BE2C (cell line): ENCODE results near the gene CDH4.

Experiments
- DNase-seq: peaks from one replicate; pipeline ENCODE4 v3.0.0-alpha.2; 2020
- H3K27me3 ChIP-seq: fragments of 250-450 bp; sonication (Bioruptor Pico); 2 replicates; pipeline ENCODE4 v1.5.1; 2020; ENCODE audit warnings: mild to moderate bottlenecking
- H3K36me3 ChIP-seq: fragments of 250-450 bp; sonication (Bioruptor Pico); 2 replicates; pipeline ENCODE4 v1.5.1; 2020; ENCODE audit warnings: mild to moderate bottlenecking
- H3K4me1 ChIP-seq: fragments of 250-450 bp; sonication (Bioruptor Pico); 2 replicates; pipeline ENCODE4 v1.5.1; 2020
- H3K4me3 ChIP-seq: 2 replicates; pipeline ENCODE4 v1.5.1; 2011; ENCODE audit warnings: low read depth, low read length
- H3K9me3 ChIP-seq: fragments of 250-450 bp; sonication (Bioruptor Pico); 2 replicates; pipeline ENCODE4 v1.5.1; 2020
- CTCF ChIP-seq: IDR thresholded peaks from 2 replicates; pipeline ENCODE4 v1.5.1; 2012; ENCODE audit warnings: mild to moderate bottlenecking, low read depth, low read length

CDH4 gene

GRCh38 chr20:61311656-61312387, 59.8 kb downstream of the CDH4 start:
- Histone ChIP-seq H3K9me3 (no peaks in the 10 kb centered on the region; the same call in 1 of the 2 replicates), H3K36me3 (no peaks in the 10 kb centered on the region), H3K4me1 (no peaks in the 10 kb centered on the region), H3K27me3 (no peaks in the 10 kb centered on the region), H3K4me3 (no peak overlapping the region)
- no peak for TF ChIP-seq CTCF
- DNase-seq, result no peak

- Histone ChIP-seq H3K9me3 (no peaks in the 10 kb centered on the region; the same call in 1 of the 2 replicates), H3K4me1 (no peaks in the 10 kb centered on the region), H3K27me3 (no peaks in the 10 kb centered on the region), H3K36me3 (no peaks in the 10 kb centered on the region), H3K4me3 (no peak overlapping the region)
- no peak for DNase-seq
- TF ChIP-seq CTCF, result no peak
Observed at GRCh38 chr20:61312925-61313324, 60.9 kb downstream of the CDH4 start.

- Histone ChIP-seq H3K27me3 (no peaks in the 10 kb centered on the region), H3K36me3 (no peaks in the 10 kb centered on the region), H3K9me3 (no peaks in the 10 kb centered on the region; the same call in 1 of the 2 replicates), H3K4me1 (no peaks in the 10 kb centered on the region), H3K4me3 (no peak overlapping the region)
- no peak for DNase-seq
- no peak for TF ChIP-seq CTCF
Observed at GRCh38 chr20:61313396-61313795, 61.3 kb downstream of the CDH4 start.

- TF ChIP-seq CTCF, result no peak
- H3K4me1 ChIP-seq, result no peaks in the 10 kb centered on the region
- no peak for DNase-seq
- no peaks in the 10 kb centered on the region for H3K27me3 ChIP-seq
- no peaks in the 10 kb centered on the region for H3K36me3 ChIP-seq
- H3K4me3 ChIP-seq, result no peak overlapping the region
- no peaks in the 10 kb centered on the region; the same call in 1 of the 2 replicates for H3K9me3 ChIP-seq
Observed at GRCh38 chr20:61314326-61315010, 62.4 kb downstream of the CDH4 start.

GRCh38 chr20:61315319-61315718, 63.3 kb downstream of the CDH4 start:
- TF ChIP-seq CTCF, result no peak
- H3K4me3 ChIP-seq, result no peak overlapping the region
- no peaks in the 10 kb centered on the region for H3K4me1 ChIP-seq
- H3K9me3 ChIP-seq, result no peaks in the 10 kb centered on the region; the same call in 1 of the 2 replicates
- no peaks in the 10 kb centered on the region for H3K36me3 ChIP-seq
- no peaks in the 10 kb centered on the region for H3K27me3 ChIP-seq
- DNase-seq, result no peak

GRCh38 chr20:61316346-61316745, 64.3 kb downstream of the CDH4 start:
- no peak for TF ChIP-seq CTCF
- Histone ChIP-seq H3K4me3 (no peak overlapping the region), H3K36me3 (no peaks in the 10 kb centered on the region), H3K9me3 (no peaks in the 10 kb centered on the region; the same call in 1 of the 2 replicates), H3K27me3 (no peaks in the 10 kb centered on the region), H3K4me1 (no peaks in the 10 kb centered on the region)
- no peak for DNase-seq
